H9 (cell line): ENCODE data around the gene ITCH. TPM values are rescaled to one million over a fixed set of nuclear protein-coding genes. Genes with fewer than 3 reads are reported as not detected.

Experiments used
- DNase-seq: peaks from one replicate; pipeline ENCODE4 v3.0.0-alpha.2; 2017
- H2AFZ ChIP-seq: one replicate; pipeline ENCODE4 v1.6.1; 2013; ENCODE audit warnings: mild to moderate bottlenecking, low read length, control low read depth, moderate library complexity
- H2AK5ac ChIP-seq: 2 replicates; pipeline ENCODE4 v1.6.1; 2013; ENCODE audit warnings: low read length, control low read depth, mixed read lengths; ENCODE audit not compliant: insufficient read length
- H2BK120ac ChIP-seq: one replicate; pipeline ENCODE4 v1.6.1; 2013; ENCODE audit warnings: low read depth, mild to moderate bottlenecking, low read length, control low read depth, inconsistent platforms; ENCODE audit not compliant: poor library complexity, severe bottlenecking
- H2BK12ac ChIP-seq: 2 replicates; pipeline ENCODE4 v1.6.1; 2013; ENCODE audit warnings: low read length, control low read depth, mixed read lengths, low read depth; ENCODE audit not compliant: insufficient read length
- H2BK15ac ChIP-seq: 2 replicates; pipeline ENCODE4 v1.6.1; 2013; ENCODE audit warnings: low read depth, low read length, control low read depth
- H2BK20ac ChIP-seq: one replicate; pipeline ENCODE4 v1.6.1; 2013; ENCODE audit warnings: low read depth, mild to moderate bottlenecking, low read length, control low read depth, inconsistent platforms; ENCODE audit not compliant: poor library complexity, severe bottlenecking
- H2BK5ac ChIP-seq: 2 replicates; pipeline ENCODE4 v1.6.1; 2013; ENCODE audit warnings: low read length, control low read depth, mixed read lengths; ENCODE audit not compliant: insufficient read length
- H3K14ac ChIP-seq: 2 replicates; pipeline ENCODE4 v1.6.1; 2013; ENCODE audit warnings: low read length, control low read depth; ENCODE audit not compliant: insufficient read depth
- H3K18ac ChIP-seq: 2 replicates; pipeline ENCODE4 v1.6.1; 2013; ENCODE audit warnings: low read depth, mild to moderate bottlenecking, mixed read lengths, low read length, control low read depth; ENCODE audit not compliant: insufficient read length
- H3K23ac ChIP-seq: 2 replicates; pipeline ENCODE4 v1.6.1; 2013; ENCODE audit warnings: low read length, control low read depth, mixed read lengths, low read depth; ENCODE audit not compliant: insufficient read length
- H3K23me2 ChIP-seq: 2 replicates; pipeline ENCODE4 v1.6.1; 2013; ENCODE audit warnings: low read depth, mild to moderate bottlenecking, mixed read lengths, low read length, control low read depth; ENCODE audit not compliant: insufficient read length, poor library complexity, severe bottlenecking
- H3K27ac ChIP-seq: 2 replicates; pipeline ENCODE4 v1.5.1; 2013; ENCODE audit warnings: low read length, control low read depth, mixed read lengths, low read depth; ENCODE audit not compliant: insufficient read length
- H3K27me3 ChIP-seq: 2 replicates; pipeline ENCODE4 v1.6.1; 2013; ENCODE audit warnings: low read length, control low read depth, inconsistent platforms; ENCODE audit not compliant: insufficient read depth
- H3K4ac ChIP-seq: 2 replicates; pipeline ENCODE4 v1.6.1; 2013; ENCODE audit warnings: low read depth, mild to moderate bottlenecking, control low read depth, inconsistent platforms, low read length, moderate library complexity
- H3K4me1 ChIP-seq: 2 replicates; pipeline ENCODE4 v1.6.1; 2013; ENCODE audit warnings: low read length, control low read depth, inconsistent platforms; ENCODE audit not compliant: insufficient read depth
- H3K4me2 ChIP-seq: 2 replicates; pipeline ENCODE4 v1.6.1; 2013; ENCODE audit warnings: low read length, control low read depth, mixed read lengths; ENCODE audit not compliant: insufficient read length, insufficient read depth
- H3K56ac ChIP-seq: 2 replicates; pipeline ENCODE4 v1.6.1; 2013; ENCODE audit warnings: low read depth, mild to moderate bottlenecking, mixed read lengths, low read length, control low read depth; ENCODE audit not compliant: insufficient read length
- H3K79me1 ChIP-seq: 2 replicates; pipeline ENCODE4 v1.6.1; 2013; ENCODE audit warnings: low read depth, mild to moderate bottlenecking, moderate library complexity, low read length, control low read depth, inconsistent platforms; ENCODE audit not compliant: insufficient read depth, poor library complexity, severe bottlenecking
- H3K79me2 ChIP-seq: 2 replicates; pipeline ENCODE4 v1.6.1; 2013; ENCODE audit warnings: low read length, control low read depth, inconsistent platforms; ENCODE audit not compliant: insufficient read depth
- H3K9ac ChIP-seq: 2 replicates; pipeline ENCODE4 v1.6.1; 2013; ENCODE audit warnings: low read length, control low read depth, mixed read lengths; ENCODE audit not compliant: insufficient read length; ENCODE audit errors: extremely low read depth
- H3K9me3 ChIP-seq: one replicate; pipeline ENCODE4 v1.6.1; 2013; ENCODE audit warnings: low read depth, low read length, inconsistent platforms; ENCODE audit not compliant: control insufficient read depth
- H3T11ph ChIP-seq: one replicate; pipeline ENCODE4 v1.6.1; 2013; ENCODE audit warnings: mild to moderate bottlenecking, low read length, control low read depth, inconsistent platforms
- H4K20me1 ChIP-seq: one replicate; pipeline ENCODE4 v1.6.1; 2013; ENCODE audit not compliant: control insufficient read depth, insufficient read length, insufficient read depth
- H4K5ac ChIP-seq: 2 replicates; pipeline ENCODE4 v1.6.1; 2013; ENCODE audit warnings: low read depth, mild to moderate bottlenecking, mixed read lengths, low read length, control low read depth; ENCODE audit not compliant: insufficient read length
- H4K8ac ChIP-seq: replicated peaks from 2 replicates; pipeline ENCODE4 v1.6.1; 2013; ENCODE audit warnings: low read length, control low read depth, mixed read lengths, low read depth; ENCODE audit not compliant: insufficient read length
- H4K91ac ChIP-seq: 2 replicates; pipeline ENCODE4 v1.6.1; 2013; ENCODE audit warnings: low read depth, mild to moderate bottlenecking, moderate library complexity, mixed read lengths, low read length, control low read depth; ENCODE audit not compliant: insufficient read length
- H3K27ac Mint-ChIP-seq, 3 experiments: 2 replicates in 2 of 3; 3 replicates in 1 of 3; pipeline ENCODE4 v1.8.0; 2020 to 2021; ENCODE audit warnings: mixed read lengths in 3 of 3, mild to moderate bottlenecking in 1 of 3, moderate library complexity in 1 of 3
- H3K27me3 Mint-ChIP-seq: 2 replicates; pipeline ENCODE4 v1.8.0; 2021; ENCODE audit warnings: low read depth, mild to moderate bottlenecking, moderate library complexity, mixed read lengths
- H3K36me3 Mint-ChIP-seq, 3 experiments: 2 replicates in 2 of 3; 3 replicates in 1 of 3; pipeline ENCODE4 v1.8.0; 2020 to 2021; ENCODE audit warnings: low read depth in 3 of 3, mixed read lengths in 3 of 3; ENCODE audit not compliant: insufficient read depth in 1 of 3
- H3K4me1 Mint-ChIP-seq, 2 experiments: 2 replicates each; pipeline ENCODE4 v1.8.0; 2020; ENCODE audit warnings: mixed read lengths in 2 of 2
- H3K4me3 Mint-ChIP-seq, 2 experiments: 2 replicates in 1 of 2; 3 replicates in 1 of 2; pipeline ENCODE4 v1.8.0; 2020 to 2021; ENCODE audit warnings: mild to moderate bottlenecking in 2 of 2, mixed read lengths in 2 of 2, moderate library complexity in 1 of 2
- H3K9me3 Mint-ChIP-seq, 2 experiments: 2 replicates in 1 of 2; 3 replicates in 1 of 2; pipeline ENCODE4 v1.8.0; 2020; ENCODE audit warnings: mild to moderate bottlenecking in 2 of 2, mixed read lengths in 2 of 2, moderate library complexity in 1 of 2
- CTCF ChIP-seq: fragments of 200-600 bp; sonication (generic); conservative IDR thresholded peaks from 3 replicates; pipeline ENCODE4 v1.8.0; 2021; ENCODE audit warnings: antibody characterized with exemption, mild to moderate bottlenecking
- WGBS: extraction: QIAGEN DNeasy Blood & Tissue Kit; methylation state at CpG from one replicate; pipeline ENCODE4 v1.1.7; 2013; ENCODE audit warnings: missing lambda C conversion rate, low lambda C conversion rate, mixed read lengths; ENCODE audit not compliant: insufficient read length; ENCODE audit errors: extremely low coverage; 5-methylcytosine and 5-hydroxymethylcytosine counted together
- total RNA-seq: library from RNA; stranded (reverse); gene quantifications from 2 replicates; pipeline ENCODE4 v1.2.1, GENCODE V29; 2021

ITCH gene
- total RNA-seq, 1 experiment from 2014 or later = 55.9 TPM

DNA sequence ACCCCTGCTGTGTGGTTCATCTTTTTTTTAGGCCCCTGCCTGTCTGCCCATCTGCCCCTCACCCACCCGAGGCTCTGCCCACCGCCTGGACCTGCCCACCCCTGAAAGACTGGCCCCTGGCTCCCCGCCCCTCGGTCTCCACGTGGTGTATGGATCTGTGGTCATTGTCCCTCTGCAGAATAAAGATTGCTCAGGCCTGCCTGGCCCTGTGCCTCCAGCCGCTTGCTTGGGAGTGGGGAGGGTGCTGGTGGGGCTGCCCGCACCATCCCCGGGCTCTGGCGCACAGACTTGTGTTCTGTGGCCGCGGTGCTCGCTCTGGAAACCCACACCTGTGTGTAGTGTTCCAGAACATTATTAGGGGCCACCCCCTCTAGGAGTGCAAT, 197.1 kb downstream of the ITCH start:
- H3K9me3 ChIP-seq = no peaks in the 10 kb centered on the region
- H3K4me1 Mint-ChIP-seq = peaks cover 7 to 9% of the 10 kb centered on the region in 2 experiments
- no peak overlapping the region for H3K27ac ChIP-seq
- no peak overlapping the region for H3K18ac ChIP-seq
- H2BK15ac ChIP-seq = no peak overlapping the region
- peaks cover 0 to 2% (median 0%) of the 10 kb centered on the region in 3 experiments; a peak in 1 of 7 replicates for H3K36me3 Mint-ChIP-seq
- WGBS = no CpG with 5 or more reads among the region's 12 CpGs
- H4K5ac ChIP-seq = no peak overlapping the region
- H3K14ac ChIP-seq = no peak overlapping the region
- H3K27me3 Mint-ChIP-seq = peaks cover 5% of the 10 kb centered on the region
- peak overlapping the region in 1 of 2 experiments; percentile 46; a peak in 1 of 5 replicates for H3K4me3 Mint-ChIP-seq
- no peak overlapping the region for H4K91ac ChIP-seq
- no peak overlapping the region for H3T11ph ChIP-seq
- H2BK12ac ChIP-seq = no peak overlapping the region
- no peak overlapping the region for H3K9ac ChIP-seq
- H3K9me3 Mint-ChIP-seq = no peaks in the 10 kb centered on the region
- TF ChIP-seq CTCF = no peak
- no peak overlapping the region for H2BK120ac ChIP-seq
- peaks cover 4% of the 10 kb centered on the region for H3K23me2 ChIP-seq
- H4K8ac ChIP-seq = no peak overlapping the region
- no peak overlapping the region for H3K23ac ChIP-seq
- no peaks in the 10 kb centered on the region for H3K79me2 ChIP-seq
- no peak overlapping the region for H2AFZ ChIP-seq
- no peak overlapping the region for H3K4me2 ChIP-seq
- no peaks in the 10 kb centered on the region for H3K79me1 ChIP-seq
- H3K4me1 ChIP-seq = no peaks in the 10 kb centered on the region
- H3K4ac ChIP-seq = no peak overlapping the region
- no peak overlapping the region for H3K27ac Mint-ChIP-seq
- no peak overlapping the region for H3K56ac ChIP-seq
- no peak overlapping the region for H2AK5ac ChIP-seq
- H2BK5ac ChIP-seq = no peak overlapping the region
- no peak for DNase-seq
- H4K20me1 ChIP-seq = no peaks in the 10 kb centered on the region
- no peaks in the 10 kb centered on the region for H3K27me3 ChIP-seq
- no peak overlapping the region for H2BK20ac ChIP-seq
